GDM1 (cell line): ENCODE data around the gene CCDC61.

ENCODE experiments used
- DNase-seq: peaks from one replicate; lab custom pipeline; 2025; lab: John Stamatoyannopoulos, UW

CCDC61 gene

DNA sequence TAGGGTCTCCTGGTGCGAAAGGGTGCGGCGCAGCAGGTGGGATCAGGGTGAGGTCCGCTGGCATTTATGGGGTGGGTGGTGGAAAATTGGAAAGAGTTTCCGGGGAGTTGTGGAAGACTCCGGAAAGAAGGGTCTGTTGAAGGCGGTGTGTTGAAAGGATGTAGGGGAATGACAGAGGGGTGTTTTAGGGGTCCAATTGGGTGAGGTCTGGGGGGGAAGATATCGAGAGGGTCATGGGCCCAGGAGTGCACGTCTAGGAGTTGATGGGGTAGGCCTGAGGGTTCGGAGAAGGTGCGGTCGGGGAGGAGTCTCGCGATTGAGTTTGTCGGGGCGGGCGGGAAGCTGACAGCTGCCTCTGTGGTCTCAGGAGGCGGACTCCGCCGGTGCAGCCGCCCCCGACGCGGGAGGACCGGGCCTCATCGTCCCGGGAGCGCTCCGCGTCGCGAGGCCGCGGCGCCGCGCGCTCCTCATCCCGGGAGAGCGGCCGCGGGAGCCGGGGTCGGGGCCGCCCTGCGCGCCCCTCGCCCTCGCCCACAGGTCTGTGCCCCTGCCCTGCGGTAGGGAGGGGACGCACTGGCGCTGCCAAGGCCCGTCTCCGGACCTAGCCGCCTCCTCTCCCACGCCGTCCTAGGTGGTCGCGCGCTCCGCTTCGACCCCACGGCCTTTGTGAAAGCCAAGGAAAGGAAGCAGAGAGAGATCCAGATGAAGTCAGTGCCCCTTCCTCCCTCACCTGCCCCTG, 20.6 kb downstream of the CCDC61 start:
- DNase-seq = no peak

DNA sequence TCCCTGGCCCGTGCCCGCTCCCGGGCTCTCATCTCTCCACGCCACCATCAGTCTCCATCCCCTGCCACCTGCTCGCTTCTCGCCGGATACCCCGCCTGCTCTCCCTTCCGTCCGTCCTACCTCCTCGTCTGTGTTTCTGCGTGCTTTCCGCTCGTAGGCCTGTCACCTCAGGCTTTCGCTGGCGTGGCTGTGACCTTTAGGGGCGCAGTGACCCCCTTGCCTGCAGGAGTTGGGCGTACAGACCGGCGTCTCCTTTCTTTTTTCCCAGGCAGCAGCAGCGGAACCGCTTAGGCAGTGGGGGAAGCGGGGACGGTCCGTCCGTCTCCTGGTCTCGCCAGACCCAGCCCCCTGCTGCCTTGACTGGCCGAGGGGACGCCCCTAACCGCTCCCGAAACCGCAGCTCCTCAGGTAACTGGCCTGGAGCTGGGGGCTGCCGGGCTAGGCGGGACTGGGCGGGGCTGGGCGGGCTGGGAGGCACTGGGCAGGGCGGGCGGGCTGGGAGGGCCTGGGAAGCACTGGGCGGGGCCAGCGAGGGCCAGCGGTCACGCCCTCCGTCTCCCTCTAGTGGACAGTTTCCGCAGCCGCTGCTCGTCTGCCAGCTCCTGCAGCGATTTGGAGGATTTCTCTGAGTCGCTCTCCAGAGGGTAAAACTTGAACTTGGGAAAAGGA, 21.3 kb downstream of the CCDC61 start:
- DNase-seq = no peak

DNA sequence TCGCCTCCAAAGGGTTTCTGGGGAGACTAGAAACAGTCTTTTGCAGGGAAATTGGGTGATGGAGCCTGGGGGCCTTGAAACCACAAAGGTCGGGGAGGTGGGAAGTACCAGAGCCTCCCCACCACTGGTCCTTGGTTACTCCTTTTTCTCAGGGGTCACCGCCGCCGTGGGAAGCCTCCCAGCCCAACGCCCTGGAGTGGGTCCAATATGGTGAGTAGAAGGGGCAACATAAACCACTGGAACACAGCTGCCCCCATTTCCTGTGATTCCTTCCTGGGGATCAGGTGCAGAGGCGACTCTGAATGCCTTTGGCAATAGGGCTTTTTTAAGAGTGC, 21.8 kb downstream of the CCDC61 start:
- DNase-seq = no peak

DNA sequence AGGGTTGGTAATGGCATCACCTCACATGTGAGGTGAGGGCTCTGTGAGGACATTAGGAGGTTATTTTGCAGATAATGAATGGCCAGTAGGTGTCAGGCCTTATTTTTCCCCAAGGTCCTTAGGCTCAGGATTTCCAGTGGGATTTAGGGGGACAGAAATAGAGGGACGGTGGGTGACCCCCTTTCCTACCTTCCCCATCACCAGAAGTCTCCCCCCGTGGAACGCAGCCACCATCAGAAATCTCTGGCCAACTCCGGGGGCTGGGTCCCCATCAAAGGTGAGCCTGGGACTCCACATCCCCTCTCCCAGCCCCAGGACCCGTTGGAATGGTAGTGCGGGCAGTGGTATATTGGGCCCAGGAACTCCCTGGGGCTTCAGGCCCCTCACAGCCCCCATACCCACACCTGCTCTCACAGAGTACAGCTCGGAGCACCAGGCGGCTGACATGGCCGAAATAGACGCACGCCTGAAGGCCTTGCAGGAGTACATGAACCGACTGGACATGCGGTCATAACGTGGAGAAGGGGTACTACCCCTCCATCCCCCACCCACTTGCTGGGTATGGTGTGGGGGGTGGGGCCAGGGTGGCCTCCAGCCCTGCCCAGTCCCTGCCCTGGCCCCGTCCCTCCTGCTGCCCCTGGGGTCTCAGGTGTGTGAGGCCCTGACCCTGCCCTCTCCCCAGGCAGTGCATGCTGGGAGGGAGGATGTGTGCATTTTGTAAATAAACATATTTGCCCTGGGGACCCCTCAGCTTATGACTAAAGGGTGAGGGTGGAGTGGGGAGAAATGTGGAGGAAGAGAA, 22.8 kb downstream of the CCDC61 start:
- no peak for DNase-seq

DNA sequence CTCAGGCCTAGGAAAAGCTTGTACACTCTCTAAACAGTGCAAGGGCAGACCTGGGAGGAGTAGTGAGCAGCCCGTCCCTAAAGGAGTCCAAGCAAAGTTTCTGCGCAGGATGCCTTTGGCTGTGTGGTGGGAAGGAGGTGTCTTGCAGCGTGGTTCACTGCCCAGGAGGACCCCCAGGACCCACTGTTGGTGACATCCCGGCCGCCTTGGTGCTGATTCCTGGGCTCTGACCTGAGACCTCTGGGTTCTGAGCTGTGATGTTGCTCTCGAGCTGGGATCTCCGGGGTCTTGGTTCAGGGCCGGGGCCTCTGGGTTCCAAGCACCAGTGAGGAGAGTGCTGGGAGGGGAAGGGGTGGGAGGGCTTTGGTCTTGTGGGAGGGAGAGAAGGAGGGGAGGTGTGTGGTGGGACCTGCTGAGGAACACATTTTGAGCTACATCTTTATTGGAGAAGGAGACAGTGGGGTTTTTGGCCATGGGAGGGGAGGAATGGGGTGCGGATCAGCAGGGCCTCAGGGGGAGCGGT, 23.5 kb downstream of the CCDC61 start:
- DNase-seq = no peak

DNA sequence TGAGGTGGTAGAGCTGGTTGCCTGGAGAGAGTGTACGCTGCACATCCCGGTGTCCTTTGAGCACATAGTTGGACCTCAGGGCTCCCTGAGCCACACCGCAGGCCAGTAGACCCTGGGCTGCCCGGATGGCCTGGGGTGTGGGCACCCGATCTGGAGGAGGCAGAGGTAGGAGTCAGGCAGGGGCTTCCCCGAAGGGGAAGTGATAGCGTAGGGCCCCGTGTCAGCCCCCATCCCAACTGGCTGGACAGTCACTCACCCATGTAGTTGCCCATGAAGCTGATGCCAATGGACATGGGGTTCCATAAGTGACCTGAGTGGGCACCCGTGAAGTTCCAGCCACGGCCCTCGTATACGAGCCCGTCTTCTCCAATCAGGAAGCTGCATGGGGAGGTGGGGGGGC, 24.0 kb downstream of the CCDC61 start:
- DNase-seq = no peak

DNA sequence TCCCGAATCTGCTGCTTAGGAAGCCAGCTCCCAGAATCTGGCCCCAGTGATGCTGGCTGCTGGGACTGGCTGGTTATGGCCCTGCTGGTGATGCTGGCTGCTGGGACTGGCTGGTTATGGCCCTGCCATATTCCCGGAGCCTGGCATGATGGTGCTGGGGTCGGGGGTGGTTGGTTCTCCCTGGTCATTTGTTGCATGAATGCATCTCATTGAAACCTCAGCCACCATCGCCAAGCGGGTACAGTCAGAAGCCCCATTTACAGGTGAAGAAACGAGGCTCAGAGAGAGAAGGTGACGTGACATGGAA, 25.5 kb downstream of the CCDC61 start:
- DNase-seq = no peak

DNA sequence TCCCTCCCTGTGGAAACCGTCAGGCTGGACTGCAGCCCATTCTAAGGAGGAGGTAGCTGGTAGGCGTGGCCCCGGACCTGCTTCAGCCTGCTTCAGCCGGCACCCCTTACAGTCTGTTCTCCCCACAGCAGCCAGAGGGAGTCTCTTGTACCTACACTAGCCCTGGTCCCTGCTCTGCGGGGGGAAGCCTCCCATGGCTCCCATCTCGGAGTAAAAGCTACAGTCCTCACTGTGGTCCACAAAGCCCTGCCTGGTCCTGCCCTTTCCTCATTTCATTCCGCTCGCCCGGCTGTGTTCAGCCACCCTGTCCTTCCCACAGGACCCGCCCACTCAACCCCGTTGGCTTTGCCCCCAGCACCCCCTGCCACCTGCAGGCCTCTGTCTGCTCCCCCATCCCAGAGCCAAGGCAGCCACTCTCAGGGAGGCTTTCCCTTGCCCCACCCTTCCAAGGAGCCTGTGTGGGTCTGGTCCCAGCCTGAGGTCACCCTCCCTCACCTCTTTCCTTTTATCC, 26.3 kb downstream of the CCDC61 start:
- DNase-seq = no peak

DNA sequence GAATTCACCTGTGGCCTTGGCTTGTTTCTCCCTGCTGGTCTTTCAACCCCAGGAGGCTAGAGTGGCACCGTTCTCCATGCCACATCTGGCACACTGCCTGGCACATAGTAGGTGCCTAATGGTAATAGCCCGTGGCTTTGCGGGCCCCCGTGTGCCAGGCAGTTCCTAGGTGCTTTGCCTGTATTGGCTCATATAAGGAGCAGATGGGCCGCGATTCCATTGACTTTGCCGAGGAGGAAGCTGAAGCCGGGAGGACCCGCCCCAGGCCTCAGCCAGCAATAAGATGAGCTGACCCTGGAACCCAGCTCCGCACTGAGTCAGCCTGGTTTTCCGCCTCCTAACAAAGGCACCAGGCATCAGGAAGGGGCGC, 26.8 kb downstream of the CCDC61 start:
- no peak for DNase-seq

DNA sequence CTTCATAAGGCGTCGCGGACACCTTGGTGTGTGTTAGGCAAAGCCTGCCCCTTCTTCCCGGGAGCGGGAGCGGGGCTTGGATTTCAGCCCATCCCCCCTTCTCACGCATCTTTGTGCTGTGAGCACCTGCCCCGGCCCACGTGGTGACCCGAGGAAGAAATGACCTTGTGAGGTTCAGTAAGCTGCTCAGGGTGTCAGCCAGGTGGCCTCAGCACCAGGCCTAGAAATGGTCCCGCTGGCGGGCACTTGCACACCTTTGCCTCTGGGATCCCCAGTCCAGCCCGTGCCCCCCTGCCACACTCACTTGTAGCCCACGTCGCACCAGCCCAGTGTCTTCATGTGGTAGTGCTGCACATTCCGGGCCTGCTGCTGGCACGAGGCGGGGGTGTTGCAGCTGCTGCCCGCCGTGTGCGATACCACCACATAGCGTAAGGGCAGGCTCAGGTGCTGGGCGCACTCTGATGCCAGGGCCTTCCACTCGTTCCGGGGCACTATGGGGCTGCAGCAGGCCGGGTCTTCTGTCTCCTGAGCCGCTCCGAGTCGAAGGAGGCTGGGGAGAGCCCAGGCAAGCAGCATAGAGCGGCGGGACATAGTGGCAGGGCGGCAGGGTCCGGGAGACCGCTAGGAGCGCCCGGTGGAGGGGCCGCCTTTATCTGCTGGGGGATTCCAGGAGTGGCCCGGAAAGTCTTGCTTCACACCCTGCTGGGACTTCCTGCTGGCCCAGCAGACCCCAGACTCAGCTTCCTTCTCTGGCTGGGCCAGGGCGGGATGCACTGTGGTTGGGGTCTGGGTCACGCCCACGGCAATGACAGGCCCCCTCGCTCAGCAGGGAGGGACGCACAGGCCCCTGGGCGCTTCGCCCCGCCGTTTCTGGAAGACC, 27.4 kb downstream of the CCDC61 start, which contains the start of gene PGLYRP1:
Gene PGLYRP1 (minus strand): TSS at position 623 of the 880 bp plus-strand sequence. CDS start 32 bp downstream, at position 591.
- DNase-seq = no peak

DNA sequence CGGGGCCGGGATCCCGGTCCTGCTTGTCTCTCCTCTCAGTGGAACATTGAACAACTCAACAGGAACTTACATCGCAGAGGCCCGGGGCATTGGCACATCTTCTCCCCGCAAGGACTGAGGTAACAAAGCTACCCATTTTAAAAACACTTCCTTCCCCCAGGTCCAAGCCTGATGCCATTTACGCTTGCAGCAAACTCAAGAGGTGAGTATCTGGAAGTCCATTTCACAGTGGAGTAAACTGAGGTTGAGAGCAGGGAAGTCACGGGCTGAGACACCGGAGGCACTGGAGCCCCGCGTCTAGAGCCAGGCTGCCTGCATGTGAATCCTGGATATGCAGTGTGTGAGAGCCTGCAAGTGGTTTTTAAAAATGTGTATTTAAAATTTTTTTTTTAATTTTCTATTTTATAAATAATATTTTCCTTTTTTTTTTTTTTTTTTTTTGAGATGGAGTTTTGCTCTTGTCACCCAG, 28.1 kb downstream of the CCDC61 start:
- no peak for DNase-seq

DNA sequence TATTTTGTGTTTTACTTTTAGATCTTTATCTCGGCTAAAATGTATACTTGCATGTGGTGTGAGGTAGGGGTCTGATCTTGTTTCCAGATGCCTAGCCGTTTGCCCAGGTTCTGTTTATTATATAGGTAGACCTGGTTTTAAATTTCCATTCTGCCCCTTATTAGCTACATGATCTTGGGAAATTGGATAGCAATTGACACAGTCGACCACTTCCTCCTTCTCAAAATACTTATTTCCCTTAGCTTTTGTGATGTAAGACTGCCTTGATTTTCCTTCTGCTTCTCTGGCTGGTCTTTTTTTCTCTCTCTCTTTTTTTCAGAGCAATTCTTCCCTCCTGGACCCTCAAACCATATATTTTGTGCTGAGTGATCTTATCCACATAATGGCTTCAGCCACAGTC, 30.6 kb downstream of the CCDC61 start:
- no peak for DNase-seq

DNA sequence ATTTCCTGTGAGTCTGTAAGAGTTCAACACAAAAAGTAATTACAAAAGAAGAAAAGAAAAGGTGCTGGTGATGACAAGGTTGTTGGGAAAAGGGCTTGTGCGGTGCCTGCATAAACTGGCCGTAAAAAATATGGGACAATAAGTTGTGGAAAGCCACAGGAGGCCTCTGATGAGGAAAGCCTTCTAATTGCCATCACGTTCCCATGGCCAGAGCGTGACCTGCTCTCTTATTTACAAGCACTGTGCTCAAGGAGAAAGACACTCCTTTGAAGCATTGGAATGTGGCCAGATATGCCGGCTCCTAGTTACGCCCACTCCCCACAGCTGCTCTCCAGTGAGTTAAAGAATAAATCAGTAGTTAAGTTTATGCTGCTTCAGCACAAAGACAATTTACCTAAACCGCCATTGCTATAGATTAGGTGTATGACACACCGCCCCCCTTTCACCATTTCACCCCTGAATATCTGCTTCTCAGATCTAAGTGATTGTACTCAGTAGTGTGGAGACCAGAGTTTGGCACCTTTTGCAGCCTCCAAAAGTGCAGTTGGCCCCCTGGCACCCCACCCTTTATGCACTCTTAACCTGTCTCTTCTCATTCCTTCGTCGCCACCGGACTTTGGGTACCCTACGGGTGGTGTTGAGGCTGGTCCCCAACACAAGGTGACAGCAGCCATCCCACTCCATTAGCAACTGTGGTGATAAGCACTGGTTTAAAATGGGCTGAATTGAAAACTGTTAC, 35.7 kb downstream of the CCDC61 start:
- no peak for DNase-seq

DNA sequence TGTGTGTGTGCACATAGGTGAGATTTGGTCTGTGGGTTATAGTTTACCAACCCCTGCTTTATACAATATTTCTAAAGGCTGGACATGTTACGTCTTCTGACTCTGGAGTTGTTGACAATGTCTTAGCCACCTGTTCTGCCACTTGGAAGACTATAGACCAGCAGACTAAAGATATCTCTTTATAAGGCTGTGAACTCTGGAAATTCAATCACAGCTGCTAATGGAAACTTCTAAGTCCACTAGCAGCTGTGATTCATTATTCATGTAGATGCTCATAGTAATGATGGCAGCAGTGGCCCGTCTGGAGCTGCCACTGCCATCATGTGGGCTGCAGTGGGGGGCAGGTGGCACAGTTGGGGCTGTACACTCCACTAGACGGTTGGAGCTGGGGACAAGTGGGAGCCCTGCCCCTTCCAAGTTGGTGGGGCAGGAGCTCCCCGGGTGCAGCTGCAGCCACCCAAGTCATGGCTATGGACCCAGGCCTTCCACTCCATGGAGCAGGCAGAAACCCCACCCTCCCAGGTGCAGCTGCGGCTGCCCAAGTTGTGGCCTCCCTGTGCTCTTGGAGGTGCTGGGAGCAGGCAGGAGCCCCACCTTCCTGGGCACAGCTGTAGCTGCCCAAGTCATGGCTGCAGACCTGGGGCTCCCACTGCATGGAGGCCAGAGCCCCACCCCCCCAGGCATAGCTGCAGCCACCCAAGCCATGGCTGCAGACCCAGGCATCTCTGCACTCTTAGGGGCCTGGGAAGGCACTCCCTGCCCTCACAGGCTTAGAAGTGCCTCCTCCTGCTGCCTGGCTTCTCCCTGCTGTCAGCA, 36.7 kb downstream of the CCDC61 start:
- no peak for DNase-seq

DNA sequence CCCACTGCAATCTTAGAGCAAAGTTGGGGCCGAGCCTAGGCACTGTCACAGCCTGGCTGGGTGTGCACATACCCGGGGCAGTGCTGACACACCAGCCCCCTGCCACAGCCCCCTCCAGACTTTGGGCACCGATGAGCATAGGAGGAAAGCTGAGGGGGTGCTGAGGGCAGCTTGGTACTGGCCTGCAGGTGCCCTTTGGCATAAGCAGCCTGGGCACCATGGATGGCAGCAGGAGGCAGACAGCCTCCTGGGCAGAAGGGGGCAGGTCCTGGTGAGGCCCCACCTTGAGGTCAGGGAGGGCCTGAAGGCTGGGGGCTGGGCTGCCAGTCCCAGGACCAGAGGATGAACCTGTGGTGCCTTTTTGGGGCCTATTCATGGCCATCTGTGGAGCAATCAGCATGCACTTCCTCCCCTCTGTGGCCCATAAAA, 37.3 kb downstream of the CCDC61 start:
- DNase-seq = no peak

DNA sequence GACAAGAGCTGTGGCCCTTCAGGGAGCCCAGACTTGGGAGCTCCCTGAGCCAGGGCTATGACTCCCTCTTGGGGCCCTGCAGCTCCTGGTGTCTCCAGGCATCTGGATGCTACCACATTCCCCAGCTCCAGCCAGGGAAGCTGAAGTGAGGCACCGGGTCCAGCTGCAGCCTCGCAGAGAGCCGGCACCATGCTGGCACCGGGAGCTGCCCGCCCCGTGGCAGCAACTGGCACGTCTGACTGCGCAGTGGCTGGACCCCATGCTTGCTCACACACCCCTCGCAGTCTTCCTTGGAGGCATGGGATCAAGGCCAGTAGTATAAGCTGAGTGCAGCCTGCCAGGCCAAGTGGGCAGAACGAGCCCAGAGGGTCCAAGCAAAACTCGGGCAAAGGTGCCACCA, 38.1 kb downstream of the CCDC61 start:
- no peak for DNase-seq

DNA sequence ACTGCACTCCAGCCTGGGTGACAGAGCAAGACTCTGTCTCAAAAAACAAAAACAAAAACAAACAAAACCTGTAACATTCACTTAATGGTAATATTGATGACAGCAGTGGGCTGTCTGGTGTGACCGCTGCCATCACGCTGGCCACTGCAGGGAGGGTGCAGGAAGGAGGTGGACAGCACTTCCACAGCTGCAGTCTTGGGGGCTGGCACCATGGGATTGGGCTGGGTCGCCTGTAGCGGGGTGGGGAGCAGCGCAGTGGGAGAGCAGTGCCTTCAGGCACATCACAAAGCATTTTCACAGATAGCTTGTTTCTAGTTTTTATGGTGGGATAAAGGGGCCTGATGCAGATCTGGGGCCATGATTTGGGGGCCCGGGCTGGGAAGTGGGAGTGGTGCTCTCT, 40.3 kb downstream of the CCDC61 start:
- no peak for DNase-seq

DNA sequence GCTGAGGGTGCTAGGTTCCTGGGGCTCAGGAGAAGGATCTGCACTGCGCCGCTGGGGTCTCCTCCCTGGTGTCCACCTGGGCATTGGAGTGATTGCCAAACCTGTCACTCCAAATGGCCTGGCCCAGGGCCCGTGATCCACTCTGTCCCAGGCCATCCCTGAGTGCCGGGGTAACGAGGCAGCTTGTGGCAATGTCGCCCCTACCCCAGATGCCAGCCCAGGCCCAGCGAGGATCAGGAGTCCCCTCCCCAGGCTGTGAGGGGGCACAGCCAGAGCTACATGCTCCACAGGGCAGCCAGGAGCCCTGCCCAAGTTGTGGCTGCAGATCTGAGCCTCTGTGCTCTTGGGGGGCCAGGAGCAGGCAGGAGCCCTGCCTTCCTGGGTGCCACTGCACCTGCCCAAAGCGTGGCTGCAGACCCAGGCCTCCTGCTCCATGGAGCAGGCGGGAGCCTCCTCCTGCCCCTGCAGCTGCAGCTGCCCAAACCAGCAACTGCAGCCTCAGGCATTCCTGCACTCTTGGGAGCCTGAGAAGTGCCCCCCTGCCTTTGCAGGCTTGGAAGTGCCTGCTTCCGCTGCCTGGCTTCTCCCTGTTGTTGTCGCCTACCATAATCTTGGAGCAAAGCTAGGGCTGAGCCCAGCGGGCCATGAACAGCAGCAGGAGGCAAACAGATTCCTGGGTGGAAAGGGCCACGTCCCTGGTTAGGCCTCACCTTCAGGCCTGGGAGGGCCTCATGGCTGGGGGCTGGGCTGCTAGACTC, 40.9 kb downstream of the CCDC61 start:
- no peak for DNase-seq

DNA sequence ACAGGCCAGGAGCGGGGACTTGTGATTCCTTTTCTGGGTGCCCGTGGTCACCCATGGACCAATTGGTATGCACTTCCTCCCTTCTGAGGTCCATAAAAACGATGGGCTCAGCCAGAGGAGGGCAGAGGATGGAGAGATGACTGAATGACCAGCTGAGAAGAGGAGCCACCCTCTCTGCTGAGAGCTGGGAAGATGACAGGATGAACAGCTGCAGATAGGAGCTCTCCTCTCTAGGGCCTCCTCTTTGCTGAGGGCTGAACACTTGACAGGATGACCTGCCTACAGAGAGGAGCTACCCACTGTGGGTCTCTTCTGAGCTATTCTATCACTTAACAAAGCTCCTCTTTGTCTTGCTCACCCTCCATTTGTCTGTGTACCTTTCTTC, 41.5 kb downstream of the CCDC61 start:
- DNase-seq = no peak
